ENCODE measurements around the gene ARNT2.

GRCh38 chr15:80604583-80605575, 200.7 kb downstream of the ARNT2 start:
- no peak for TF ChIP-seq EZH2 (IDR thresholded peaks at IDR 0.05; ENCODE audit: borderline replicate concordance, low read length)
- TF ChIP-seq CTCF (IDR thresholded peaks at IDR 0.05; ENCODE audit: low read length) = no peak

All from OCI-LY1 (cell line).